GM19438 (cell line): ENCODE data around the gene AGFG2.
"Not testable (repeated sequence)": the region's sequence is repeated elsewhere in the genome, so short reads cannot be mapped to it uniquely, and the experiment has no call there.

Experiments
- ATAC-seq: cut with Tn5 transposase; IDR thresholded peaks from one replicate; pipeline ENCODE4 v1.9.1; 2021; ENCODE audit warnings: low read depth; ENCODE audit not compliant: unreplicated experiment

Gene AGFG2

GRCh38 chr7:100538654-100539435, at the start of gene AGFG2:
Gene AGFG2 (plus strand): TSS chr7:100539203. CDS start chr7:100539347, 144 bp downstream.
- ATAC-seq = peak; percentile 93

- no peak for ATAC-seq
These were observed 49.2 kb upstream of the AGFG2 start for GRCh38 chr7:100489824-100490223.

GRCh38 chr7:100490483-100491191, 48.4 kb upstream of the AGFG2 start:
- ATAC-seq = no peak

GRCh38 chr7:100491192-100491578, 47.8 kb upstream of the AGFG2 start:
- ATAC-seq = no peak

- no peak for ATAC-seq
These were observed 46.1 kb upstream of the AGFG2 start for GRCh38 chr7:100492738-100493475.

GRCh38 chr7:100493476-100494264, 45.3 kb upstream of the AGFG2 start:
- ATAC-seq = no peak

- no peak for ATAC-seq
These were observed 42.5 kb upstream of the AGFG2 start for GRCh38 chr7:100496509-100496908.

GRCh38 chr7:100500743-100501142, 38.3 kb upstream of the AGFG2 start:
- not testable (repeated sequence) for ATAC-seq

- ATAC-seq = not testable (repeated sequence)
These were observed 35.0 kb upstream of the AGFG2 start for GRCh38 chr7:100504031-100504430.

- ATAC-seq = no peak
These were observed 34.0 kb upstream of the AGFG2 start for GRCh38 chr7:100504887-100505611.

- no peak for ATAC-seq
These were observed 32.6 kb upstream of the AGFG2 start for GRCh38 chr7:100506356-100506923.

GRCh38 chr7:100509231-100509630, 29.8 kb upstream of the AGFG2 start:
- no peak for ATAC-seq

GRCh38 chr7:100510437-100511239, 28.4 kb upstream of the AGFG2 start:
- ATAC-seq = no peak

- no peak for ATAC-seq
These were observed 25.7 kb upstream of the AGFG2 start for GRCh38 chr7:100513212-100513810.

- ATAC-seq = no peak
These were observed 23.9 kb upstream of the AGFG2 start for GRCh38 chr7:100515072-100515532.

- ATAC-seq = no peak
These were observed 22.7 kb upstream of the AGFG2 start for GRCh38 chr7:100516135-100516812.

- ATAC-seq = no peak
These were observed 21.7 kb upstream of the AGFG2 start for GRCh38 chr7:100517305-100517704.

- ATAC-seq = no peak
These were observed 19.4 kb upstream of the AGFG2 start for GRCh38 chr7:100519580-100519979.
